ENCODE results near the gene ABHD15.
"Not testable (repeated sequence)": the region's sequence is repeated elsewhere in the genome, so short reads cannot be mapped to it uniquely, and the experiment has no call there.

The ABHD15 gene

DNA sequence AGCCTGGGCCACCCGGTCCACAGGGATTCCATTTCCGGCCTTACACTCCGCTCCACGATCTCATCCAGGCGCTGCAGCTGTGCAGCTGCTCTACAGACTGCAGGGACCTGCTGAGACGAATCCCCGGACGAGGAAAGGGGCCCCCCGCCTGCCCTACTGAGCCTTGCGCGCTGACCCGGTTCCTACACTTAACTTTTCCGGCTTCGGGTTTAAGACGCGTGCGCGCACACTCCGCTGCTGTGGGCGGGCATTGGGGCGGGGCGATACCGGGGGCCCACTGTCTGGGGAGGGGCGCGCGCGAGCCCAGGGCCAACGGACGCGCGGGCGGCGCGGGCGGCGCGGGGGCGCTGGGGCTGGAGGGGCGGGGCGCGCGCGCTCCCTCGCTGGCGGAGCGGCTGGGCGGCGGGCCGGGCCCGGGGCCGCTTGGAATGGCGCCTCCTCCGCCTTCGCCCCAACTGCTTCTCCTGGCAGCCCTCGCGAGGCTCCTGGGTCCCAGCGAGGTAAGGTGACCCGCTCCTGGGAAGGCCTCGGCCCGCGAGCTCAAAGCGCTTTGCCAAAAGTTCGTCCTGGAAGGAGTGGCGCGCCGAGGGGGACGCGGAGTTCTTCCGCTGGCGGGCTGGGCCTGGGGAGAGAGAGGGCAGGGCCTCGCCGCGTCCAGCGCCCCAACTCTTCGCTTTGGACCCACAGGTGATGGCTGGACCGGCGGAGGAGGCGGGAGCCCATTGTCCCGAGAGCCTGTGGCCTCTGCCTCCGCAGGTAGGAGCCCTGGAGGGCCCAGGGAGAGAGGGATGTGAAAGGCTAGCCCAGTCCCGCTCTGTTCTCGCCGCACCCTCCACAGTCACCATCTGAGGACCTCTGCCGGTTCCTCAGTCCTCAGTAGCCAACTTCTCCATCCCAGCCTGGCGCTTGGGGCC lies 1.8 kb upstream of the ABHD15 start, which contains the start of gene TP53I13:
TSS of gene TP53I13 (plus strand) at position 371 of the 914 bp plus-strand sequence. CDS start at position 429, 58 bp downstream.
- DNase-seq = peak; percentile 46 to 70

DNA sequence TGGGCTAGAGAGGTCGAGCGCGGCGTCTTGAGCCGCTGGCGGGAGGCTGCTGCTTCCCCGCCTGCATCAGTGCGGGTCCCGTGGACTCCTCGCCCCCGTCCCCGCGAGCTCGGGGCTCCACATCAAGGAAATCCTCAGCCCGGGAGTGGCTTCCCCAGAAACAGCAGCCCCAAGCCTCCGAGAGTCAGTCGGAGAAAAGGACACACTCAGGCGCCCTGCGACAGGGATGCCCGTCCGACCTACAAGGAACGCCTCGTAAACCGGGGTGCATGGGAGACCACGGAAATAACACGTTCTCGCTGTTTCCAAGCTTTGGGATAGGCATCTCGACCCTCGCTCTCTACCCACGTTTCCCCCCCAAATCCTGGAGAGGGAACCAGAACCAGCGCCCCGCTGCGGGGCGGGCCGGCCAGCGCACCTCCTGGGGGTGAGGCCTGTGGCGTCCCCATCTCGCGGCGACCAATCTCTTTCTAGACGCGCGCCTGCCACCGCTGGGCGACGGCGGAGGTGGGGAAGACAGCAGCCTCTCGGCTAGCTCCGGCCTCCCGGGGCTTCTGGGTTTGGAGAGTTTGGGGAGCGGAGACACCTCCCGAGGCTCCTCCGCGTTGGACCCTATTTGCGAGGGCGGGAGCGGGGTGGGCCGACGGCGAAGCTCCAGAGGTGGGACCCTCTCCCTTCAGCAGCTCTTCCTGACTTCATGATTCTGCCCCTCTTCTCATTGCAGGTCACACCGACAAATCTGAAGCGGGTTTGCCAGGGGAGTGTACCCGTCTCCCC lies 905 bp upstream of the ABHD15 start:
- peak; percentile 48 to 68 for DNase-seq

DNA sequence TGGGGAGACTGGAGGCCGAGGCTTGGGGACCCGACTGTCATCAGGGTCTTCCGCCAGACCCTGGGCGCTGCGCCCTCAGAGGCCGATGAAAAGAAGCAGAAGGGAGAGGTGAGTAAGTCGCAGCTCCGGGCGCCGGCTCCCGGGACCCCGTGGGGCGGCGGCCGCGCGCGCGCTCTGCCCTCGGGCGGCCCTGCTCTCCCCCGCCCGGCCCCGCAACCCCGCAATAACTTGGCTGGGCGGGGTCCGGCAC lies 392 bp upstream of the ABHD15 start:
- DNase-seq = no peak

DNA sequence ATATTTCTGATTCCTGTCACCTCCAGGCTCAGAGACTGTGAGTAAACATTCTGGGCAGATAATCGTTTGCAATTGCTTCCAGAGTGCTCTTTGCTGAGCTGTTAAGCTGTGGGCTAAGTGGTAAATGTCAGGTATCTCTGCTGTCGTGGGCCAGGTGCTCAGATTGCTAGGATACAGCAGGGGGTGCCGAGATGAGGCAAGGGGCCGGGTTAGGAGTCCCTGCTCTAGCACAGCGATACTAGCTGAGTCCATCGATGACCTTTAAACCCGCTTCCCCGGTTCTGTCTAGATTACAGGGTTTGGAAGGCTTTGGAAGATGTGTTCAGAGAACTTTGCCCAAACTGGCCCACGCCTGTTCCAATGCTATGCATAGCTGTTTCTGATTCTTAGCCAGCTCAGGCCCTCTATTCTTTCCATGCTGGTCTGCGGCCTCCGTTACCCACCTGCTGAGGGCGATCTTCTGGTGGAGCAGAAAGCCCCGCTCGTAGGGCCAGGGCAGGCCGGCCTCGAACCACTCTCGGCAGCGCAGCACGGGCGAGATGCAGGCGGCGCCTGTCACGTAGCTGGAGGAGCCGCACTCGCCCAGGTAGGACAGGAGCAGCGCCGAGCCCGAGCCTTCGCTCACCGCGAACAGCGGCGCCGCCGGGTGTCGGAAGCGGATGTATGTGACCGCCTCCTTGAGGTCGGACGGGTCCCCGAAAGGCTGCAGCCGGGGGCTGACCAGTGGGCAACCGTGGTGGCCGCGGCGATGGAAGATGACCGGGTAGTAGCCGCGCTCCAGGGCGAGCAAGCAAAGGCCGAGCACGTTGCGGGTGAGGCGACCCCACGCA lies 979 bp downstream of the ABHD15 start:
- DNase-seq = peak in 1 of 2 donors; percentile 34

DNA sequence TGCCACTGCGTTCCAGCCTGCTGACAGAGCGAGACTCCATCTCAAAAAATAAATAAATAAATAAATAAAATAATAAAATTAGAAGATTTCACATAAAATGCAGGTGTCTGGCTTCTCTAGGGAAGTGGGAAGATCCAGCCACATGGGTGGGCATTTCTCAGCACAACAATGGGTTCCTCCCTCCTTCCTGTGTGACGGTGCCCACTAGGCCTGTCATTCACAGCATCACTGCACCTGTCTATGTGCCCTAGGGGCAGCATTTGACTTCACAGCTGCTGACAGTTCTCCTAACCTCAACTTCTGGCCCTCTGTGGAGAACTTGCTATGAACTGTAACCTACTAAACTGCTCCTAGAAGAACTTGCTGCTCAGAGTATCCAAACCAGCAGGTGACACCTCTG lies 3.0 kb downstream of the ABHD15 start:
- DNase-seq = no peak

DNA sequence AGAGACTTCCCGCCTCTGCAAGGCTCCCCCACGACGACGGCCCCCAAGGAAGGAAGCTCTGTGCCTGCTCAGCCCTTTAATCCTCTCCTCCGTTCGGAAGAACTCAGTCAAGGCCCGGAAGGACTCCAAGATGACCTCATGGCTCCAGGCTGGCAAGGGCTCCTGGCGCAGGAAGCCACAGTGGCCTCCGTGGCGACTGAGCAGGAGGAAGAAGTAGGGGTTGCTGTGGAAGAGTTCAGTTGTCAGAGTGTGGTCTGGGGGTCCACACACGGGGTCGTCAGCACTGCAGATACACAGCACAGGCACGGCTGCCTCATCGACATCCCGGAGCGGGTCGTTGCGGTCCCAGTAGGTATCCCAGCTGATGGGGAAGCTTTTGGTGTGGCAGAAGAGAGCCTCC lies 4.2 kb downstream of the ABHD15 start:
- DNase-seq = no peak

DNA sequence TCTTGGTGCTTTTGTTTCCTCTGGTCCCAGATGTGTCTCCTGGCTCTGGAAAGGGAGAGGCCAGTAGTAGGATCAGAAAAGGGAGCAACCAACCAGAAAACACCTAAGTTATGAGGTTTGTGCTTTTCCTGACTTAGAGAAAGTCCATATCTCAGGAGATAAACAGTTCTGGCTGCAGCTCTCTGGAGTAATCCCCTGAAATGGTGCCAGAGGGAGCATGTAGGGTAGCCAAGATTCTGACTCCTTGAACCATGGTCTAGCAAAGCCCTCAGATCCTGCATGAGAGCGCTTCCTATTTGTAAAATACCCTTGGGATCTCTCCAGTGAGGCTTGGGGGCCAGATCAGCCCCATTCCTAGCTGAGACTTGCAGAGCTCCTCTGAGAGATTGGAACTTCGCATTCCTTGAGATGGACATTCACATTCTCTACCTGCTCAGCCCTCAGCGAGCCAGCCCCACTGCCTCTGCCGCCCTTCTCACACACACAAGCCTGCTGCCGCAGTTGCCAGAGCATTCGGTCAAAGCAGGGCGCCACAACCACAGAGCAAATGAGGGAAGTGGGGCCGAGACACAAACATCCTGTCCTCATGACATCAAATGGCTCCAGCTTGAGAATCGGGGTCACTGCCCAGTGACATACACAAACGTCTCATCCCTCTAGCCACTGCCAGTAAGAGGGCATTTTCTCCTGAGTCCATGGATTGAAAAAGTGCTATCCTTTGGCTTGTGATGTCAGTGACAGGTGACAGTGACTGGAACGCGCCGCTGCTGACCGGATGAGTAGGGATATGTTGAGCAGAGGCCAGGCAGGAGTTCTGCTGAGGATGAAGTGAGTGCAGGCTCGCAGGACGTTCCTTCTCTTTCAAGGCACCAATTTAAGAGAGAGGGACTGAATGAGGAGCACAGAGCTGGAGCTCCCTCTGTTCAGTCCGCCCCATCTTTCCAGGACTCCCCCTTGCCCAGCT lies 5.0 kb downstream of the ABHD15 start:
- DNase-seq = peak; percentile 61 to 65

DNA sequence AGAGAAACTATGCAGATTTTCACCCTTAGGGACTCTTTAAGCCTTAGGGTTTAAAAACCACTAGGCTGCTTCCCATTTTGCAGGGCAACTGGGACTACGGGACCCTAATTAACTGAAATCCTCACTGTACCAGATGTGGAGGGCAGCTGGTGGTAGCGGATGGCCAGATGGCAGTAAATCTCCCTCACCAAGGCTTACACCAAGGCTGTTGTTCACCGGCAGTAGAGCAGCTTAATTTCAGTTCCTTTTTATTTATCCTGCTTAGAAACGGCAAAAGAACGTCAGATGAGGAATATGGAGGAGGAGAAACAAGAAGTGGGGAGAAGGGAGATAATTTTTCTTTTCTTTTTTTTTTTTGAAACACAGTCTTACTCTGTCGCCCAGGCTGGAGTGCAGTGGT lies 6.5 kb downstream of the ABHD15 start:
- peak; percentile 59 to 68 for DNase-seq

DNA sequence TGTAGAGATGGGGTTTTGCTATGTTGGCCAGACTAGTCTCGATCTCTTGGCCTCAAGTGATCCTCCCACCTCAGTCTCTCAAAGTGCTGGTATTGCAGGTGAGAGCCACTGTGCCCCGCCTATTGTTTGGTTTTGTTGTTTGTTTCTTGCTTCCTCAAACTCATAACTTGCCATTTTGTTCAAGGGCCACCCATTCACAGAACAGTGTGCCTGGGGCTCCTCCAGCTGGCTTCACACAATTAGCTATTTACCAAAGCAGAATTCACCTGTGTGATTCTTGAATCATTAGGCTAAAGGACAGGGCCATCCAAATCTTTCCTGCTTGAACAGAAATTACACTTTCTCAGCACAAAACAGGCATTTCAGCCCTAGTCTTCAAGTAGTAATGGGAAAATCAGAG lies 7.2 kb downstream of the ABHD15 start:
- no peak for DNase-seq

DNA sequence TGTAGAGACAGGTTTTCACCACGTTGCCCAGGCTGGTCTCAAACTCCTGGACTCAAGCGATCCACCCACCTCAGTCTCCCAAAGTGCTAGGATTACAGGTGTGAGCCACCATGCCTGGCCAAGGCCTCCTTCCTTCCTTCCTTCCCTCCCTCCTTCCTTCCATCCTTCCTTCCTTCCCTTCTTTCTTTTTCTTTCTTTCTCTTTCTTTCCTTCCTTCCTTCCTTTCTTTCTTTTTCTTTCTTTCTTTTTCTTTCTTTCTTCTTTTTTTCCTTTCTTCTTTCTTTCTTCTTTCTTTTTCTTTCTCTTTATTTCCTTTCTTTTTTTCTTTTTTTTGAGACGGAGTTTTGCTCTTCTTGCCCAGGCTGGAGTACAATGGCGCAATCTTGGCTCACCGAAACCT lies 8.7 kb downstream of the ABHD15 start:
- DNase-seq = not testable (repeated sequence)

DNA sequence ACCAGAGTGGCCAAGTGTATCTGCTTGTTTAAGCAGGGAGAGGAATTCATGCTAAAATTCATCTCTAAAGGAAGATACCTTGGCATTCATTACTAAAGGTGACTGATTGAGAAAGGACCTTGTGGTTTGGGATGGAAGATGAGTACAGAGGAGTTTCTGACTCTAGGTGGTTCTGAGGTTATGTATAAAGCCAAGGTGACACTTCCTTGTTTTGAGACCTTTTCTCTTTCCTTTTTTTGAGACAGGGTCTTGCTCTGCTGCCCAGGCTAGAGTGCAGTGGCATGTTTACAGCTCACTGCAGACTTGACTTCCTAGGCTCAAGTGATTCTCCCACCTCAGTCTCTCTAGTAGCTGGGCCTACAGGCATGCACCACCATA lies 9.1 kb downstream of the ABHD15 start:
- no peak for DNase-seq

DNA sequence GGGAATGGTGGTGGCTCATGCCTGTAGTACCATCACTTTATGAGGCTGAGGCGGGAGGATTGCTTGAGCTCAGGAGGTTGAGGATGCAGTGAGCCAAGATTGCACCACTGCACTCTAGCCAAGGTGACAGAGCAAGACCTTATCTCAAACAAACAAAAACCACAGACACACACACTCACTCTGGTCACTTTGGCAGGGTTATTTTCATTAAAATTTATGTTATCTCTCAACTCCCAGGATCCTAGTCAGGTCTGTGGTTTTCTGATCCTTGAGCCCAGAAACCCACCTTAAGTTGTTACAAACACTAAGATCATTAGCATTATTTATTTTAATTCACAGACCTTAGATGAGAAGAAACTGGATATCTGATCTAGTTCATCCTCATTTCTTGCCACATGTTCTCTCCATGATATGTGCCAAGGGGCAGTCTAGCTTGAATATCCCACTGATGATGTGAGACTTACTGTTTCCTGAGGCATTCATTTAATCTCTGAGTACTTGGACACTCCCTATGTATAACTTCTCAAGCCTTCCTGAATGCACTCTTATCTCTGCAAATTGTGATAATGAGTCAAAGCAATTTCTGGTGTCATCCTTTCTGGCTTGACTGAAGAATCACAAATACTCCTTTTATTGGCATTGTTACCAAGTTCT lies 9.6 kb downstream of the ABHD15 start:
- DNase-seq = no peak

DNA sequence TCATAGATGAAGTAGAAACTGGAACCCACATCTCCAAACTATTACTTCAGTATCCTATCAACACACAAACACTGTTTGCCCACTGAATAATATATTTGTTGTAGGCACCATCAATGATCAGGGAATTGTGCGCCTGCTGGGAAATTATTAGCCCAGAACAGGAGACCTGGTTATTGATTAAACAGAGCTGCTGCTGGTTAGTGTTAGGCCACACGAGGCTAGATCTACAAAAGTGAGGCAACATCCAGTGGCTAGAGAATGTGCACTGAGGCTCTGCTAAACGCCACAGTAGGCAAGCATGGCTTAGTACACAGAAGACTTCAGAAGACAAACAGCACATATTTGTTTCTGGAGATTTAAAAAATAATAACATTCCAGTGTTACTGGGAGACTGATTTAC lies 11.0 kb downstream of the ABHD15 start:
- no peak for DNase-seq

DNA sequence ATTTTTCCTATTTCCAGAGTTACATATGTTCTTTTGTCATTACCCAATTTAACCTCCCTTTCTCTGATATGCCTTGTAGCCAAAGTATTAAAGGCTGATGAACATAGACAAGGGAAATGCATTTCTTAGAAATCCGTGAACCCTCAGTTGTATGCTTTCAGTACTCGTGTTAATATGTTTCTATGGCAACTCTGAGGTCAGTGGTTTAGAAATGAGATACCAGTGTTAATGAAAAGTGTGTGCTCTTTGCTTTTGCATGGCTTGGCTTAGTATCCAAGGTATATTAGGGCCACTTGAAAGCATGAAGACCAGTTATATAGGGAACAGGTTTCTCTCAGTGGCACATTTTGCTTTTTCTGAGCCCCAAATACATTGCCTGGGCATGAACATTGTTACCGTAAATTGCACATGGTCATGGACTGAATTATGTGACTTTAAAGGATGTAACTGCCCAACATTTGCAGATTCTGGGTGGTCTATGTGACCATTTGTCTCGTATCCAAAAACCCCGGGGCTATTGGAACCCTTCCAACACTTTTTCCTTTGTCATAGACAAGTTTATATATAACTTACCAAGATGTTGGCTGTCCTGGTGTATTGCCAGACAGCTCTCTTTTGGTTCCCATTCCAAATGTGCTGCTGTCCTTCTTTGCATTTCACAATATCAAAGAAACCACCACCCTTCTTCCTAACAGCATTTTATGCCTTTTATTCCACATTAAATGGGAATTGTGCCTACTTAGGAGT lies 17.5 kb downstream of the ABHD15 start:
- no peak for DNase-seq

DNA sequence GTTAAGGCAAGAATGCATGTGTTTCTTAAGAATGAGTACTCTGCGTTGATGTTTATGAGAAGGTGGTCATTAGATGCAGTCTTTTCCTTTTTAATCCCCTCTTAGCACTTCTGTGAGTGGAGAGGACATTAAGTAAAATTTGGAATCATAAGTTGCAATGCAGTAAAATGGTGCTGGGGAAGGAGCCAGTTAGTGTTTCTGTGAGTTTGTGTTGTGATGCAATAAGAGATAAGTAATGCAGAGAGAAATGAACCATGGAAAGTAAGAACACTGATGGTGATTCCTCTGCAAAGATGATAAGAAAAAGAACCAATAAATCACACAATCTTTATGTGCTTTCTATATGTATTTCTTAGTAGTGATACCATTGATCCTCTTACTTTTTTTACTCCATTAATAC lies 20.0 kb downstream of the ABHD15 start:
- DNase-seq = no peak

DNA sequence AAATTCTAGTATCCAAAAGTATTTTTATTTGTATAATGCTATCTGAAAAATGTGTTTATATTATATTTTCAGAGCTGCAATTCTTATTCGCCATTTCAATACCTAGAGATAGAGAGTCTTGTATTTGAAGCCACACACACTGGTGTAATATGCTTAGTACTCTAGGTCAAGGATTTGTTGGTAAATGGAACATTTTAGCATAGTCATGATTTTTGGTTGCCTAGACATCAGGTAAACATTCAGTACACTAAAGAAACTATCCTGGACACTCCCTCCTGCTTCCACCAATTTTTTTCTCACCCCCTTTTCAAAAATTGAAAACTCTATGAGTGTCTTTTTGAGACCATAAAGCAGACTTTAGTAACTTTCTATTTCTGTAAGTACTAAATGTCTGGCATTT lies 20.8 kb downstream of the ABHD15 start:
- no peak for DNase-seq

DNA sequence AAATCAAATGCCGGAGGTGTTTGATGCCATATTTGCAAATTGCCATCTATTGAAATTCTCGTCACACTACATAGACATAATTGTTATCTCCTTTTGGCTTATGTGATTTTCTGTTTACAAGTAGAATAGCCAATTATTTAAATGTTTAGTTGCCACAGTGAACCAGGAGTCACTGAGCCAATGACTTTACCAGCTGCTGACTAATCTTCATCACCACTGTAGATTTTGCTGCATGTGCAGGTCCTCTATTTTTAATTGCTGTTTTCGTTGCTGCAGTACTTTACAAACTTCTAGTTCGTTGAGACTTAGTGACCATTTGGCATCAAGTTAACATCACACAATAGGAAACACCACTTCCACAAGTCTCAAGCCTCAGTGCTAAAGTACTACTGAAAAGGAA lies 22.8 kb downstream of the ABHD15 start:
- DNase-seq = no peak

DNA sequence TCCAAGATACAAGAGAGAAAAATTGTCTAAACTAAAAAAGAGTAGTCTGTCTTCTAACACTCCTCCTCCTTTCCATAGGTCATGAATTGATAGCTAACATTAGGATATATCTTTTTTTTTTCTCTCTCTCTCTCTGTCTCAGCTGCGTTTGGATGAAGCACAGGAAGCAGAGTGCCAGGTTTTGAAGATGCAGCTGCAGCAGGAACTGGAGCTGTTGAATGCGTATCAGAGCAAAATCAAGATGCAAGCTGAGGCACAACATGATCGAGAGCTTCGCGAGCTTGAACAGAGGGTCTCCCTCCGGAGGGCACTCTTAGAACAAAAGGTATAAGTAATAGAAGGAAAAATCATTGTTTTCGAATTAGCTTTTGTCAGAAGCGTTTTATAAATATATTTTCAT lies 32.9 kb downstream of the ABHD15 start:
- DNase-seq = no peak

DNA sequence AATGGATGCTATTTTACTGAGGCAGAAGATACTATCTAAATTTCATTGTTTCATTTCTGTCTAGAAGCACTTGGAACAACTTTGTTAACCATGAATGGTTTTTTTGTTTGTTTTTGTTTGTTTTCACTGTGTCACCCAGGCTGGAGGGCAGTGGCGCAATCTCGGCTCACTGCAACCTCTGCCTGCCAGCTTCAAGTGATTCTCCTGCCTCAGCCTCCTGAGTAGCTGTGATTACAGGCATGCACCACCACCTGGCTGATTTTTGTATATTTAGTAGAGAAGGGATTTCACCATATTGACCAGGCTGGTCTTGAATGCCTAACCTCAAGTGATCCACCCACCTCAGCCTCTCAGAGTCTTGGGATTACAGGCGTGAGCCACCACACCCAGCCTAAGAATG lies 40.5 kb downstream of the ABHD15 start:
- no peak for DNase-seq

DNA sequence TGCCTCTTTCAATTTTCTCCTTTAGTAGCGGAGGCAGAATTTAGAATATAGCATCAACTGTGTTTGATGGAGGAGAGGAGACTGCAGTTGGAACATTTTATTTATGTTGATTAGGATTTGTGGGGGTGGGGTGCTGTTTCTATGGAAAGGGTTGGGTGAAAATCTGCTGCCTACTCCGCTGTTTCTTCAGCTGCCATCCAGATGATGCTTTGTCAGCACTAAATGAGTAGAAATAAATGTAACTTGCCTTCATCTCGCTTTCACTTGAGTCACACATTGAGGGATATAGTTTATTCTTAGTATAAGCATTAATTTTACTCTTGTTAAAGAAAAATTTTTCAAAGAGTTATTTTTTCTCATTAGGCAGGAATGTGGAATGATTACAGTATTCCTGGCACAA lies 42.1 kb downstream of the ABHD15 start:
- DNase-seq = no peak

DNA sequence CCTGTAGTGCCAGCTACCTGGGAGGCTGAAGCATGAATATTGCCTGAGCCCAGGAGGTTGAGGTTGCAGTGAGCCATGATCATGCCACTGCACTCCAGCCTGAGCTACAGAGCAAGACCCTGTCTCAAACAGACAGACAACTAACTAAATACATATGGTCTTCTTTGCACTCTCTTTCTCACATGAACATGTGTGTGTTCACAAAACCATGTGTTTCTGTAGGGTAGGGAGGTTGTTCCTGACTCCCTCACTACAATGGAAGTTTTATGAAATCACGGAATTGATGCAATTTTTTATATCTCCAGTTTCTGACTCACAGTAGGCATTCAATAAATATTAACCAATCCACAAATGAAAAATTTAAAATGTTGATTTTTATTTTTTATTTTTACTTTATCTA lies 48.5 kb downstream of the ABHD15 start:
- DNase-seq = no peak
